Adrenal gland (tissue), 5 donors: ENCODE measurements around the gene NOTCH2NLA.
"Not testable (repeated sequence)": the region's sequence is repeated elsewhere in the genome, so short reads cannot be mapped to it uniquely, and the experiment has no call there.

ENCODE experiments used
- CTCF ChIP-seq, 6 experiments: fragments of 450-650 bp in 4 of 6; fragments of 200-600 bp in 2 of 6; sonication (generic) in 1 of 6; IDR thresholded peaks; 1 replicate in 5 of 6; 2 replicates in 1 of 6; pipeline versions ENCODE4 v1.5.1 to v1.8.0; 2016 to 2021; ENCODE audit warnings: antibody characterized with exemption in 6 of 6, mild to moderate bottlenecking in 2 of 6, moderate library complexity in 1 of 6
- POLR2A ChIP-seq, 2 donors: fragments of 450-650 bp; IDR thresholded peaks; one replicate each; pipeline ENCODE4 v1.6.1; 2017; ENCODE audit warnings: antibody characterized with exemption in 2 of 2, mild to moderate bottlenecking in 2 of 2, moderate library complexity in 1 of 2
- donor health status: DM: no; HTN: no; CAD: no.

- TF ChIP-seq CTCF, POLR2A (IDR thresholded peaks at IDR 0.05): not testable (repeated sequence)
Observed at GRCh38 chr1:146278346-146278745, 49.5 kb upstream of the NOTCH2NLA start.
